Measurements from ENCODE around the gene IL21R. TPM values are rescaled to one million over a fixed set of nuclear protein-coding genes. Genes with fewer than 3 reads are reported as not detected.

The IL21R gene
- total and polyA plus RNA-seq, 2 donors (not counting 1 experiment from before 2014, with no cell fraction given), result 28.5 to 32.1 TPM

DNA sequence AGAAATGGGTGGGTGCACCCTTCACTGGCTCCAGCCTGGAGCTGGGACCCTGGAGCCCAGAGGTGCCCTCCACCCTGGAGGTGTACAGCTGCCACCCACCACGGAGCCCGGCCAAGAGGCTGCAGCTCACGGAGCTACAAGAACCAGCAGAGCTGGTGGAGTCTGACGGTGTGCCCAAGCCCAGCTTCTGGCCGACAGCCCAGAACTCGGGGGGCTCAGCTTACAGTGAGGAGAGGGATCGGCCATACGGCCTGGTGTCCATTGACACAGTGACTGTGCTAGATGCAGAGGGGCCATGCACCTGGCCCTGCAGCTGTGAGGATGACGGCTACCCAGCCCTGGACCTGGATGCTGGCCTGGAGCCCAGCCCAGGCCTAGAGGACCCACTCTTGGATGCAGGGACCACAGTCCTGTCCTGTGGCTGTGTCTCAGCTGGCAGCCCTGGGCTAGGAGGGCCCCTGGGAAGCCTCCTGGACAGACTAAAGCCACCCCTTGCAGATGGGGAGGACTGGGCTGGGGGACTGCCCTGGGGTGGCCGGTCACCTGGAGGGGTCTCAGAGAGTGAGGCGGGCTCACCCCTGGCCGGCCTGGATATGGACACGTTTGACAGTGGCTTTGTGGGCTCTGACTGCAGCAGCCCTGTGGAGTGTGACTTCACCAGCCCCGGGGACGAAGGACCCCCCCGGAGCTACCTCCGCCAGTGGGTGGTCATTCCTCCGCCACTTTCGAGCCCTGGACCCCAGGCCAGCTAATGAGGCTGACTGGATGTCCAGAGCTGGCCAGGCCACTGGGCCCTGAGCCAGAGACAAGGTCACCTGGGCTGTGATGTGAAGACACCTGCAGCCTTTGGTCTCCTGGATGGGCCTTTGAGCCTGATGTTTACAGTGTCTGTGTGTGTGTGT, 46.8 kb downstream of the IL21R start:
- ATAC-seq (ENCODE audit: low read depth), result no peak
- WGBS (ENCODE audit: insufficient coverage), result 94% methylated on average over 19 of the region's 19 CpGs
- Histone ChIP-seq H3K36me3 (replicated peaks in 1 of 2; ENCODE audit: control extremely low read depth in 1 of 2, control insufficient read depth in 1 of 2, extremely low read depth in 1 of 2, insufficient read depth in 2 of 2, low read length in 1 of 2) (peaks cover 23 to 53% of the 10 kb centered on the region in 2 experiments), H3K4me2 (replicated peaks; ENCODE audit: low read depth, low read length, poor library complexity, severe bottlenecking) (peak overlapping the region; percentile 64), H3K79me2 (ENCODE audit: control insufficient read depth, insufficient read depth, low read length) (peaks cover 12% of the 10 kb centered on the region), H3K27ac (ENCODE audit: low read length in 2 of 2) (peak overlapping the region; percentile 79 to 82), H3K9ac (ENCODE audit: low read length) (no peak overlapping the region), H2AFZ (ENCODE audit: insufficient read depth, low read depth, low read length, poor library complexity, severe bottlenecking) (no peak overlapping the region), H4K20me1 (ENCODE audit: control insufficient read depth, insufficient read depth, low read length, poor library complexity, severe bottlenecking) (peaks cover 9% of the 10 kb centered on the region), H3K4me3 (ENCODE audit: control extremely low read depth in 1 of 5, extremely low read depth in 1 of 5, insufficient read depth in 1 of 5, low read depth in 2 of 5, low read length in 4 of 5) (peak overlapping the region in 1 of 5 experiments; percentile 17), H3K27me3 (replicated peaks in 1 of 4; ENCODE audit: control extremely low read depth in 1 of 4, control insufficient read depth in 3 of 4, insufficient read depth in 4 of 4, low read length in 3 of 4) (no peaks in the 10 kb centered on the region), H3K9me3 (ENCODE audit: control extremely low read depth in 1 of 3, control insufficient read depth in 2 of 3, insufficient read depth in 1 of 3, low read length in 2 of 3) (peaks cover 0 to 34% (median 5%) of the 10 kb centered on the region in 3 donors), H3K4me1 (ENCODE audit: control insufficient read depth in 2 of 2, insufficient read depth in 2 of 2, low read length in 2 of 2) (peaks cover 56 to 75% of the 10 kb centered on the region in 2 donors)
- ChIA-PET POLR2A (interaction anchor here (0.5 to 2.3 kb wide), 3 partner anchors 21 to 82 kb away, joined by 3 to 16 read pairs (median 3); no protein-coding TSS in a partner anchor), CTCF (interaction anchor here (0.9 to 6.9 kb wide), 7 partner anchors 8 to 269 kb away, joined by 3 to 47 read pairs (median 7); no protein-coding TSS in a partner anchor)
- H3K9me3 Mint-ChIP-seq (ENCODE audit: insufficient read depth), result no peaks in the 10 kb centered on the region
- peak overlapping the region; percentile 98 for H3K27ac Mint-ChIP-seq
- H3K27me3 Mint-ChIP-seq, result no peaks in the 10 kb centered on the region
- peak overlapping the region; percentile 91 for H3K4me3 Mint-ChIP-seq
- DNase-seq, result no peak
- intact Hi-C loops (cut with micrococcal nuclease), result loop anchor here (1.0 kb wide), 1 partner anchor 22 kb away; no protein-coding TSS in a partner anchor
- H3K4me1 Mint-ChIP-seq, result peaks cover 72% of the 10 kb centered on the region
- TF ChIP-seq, protein P1, sequence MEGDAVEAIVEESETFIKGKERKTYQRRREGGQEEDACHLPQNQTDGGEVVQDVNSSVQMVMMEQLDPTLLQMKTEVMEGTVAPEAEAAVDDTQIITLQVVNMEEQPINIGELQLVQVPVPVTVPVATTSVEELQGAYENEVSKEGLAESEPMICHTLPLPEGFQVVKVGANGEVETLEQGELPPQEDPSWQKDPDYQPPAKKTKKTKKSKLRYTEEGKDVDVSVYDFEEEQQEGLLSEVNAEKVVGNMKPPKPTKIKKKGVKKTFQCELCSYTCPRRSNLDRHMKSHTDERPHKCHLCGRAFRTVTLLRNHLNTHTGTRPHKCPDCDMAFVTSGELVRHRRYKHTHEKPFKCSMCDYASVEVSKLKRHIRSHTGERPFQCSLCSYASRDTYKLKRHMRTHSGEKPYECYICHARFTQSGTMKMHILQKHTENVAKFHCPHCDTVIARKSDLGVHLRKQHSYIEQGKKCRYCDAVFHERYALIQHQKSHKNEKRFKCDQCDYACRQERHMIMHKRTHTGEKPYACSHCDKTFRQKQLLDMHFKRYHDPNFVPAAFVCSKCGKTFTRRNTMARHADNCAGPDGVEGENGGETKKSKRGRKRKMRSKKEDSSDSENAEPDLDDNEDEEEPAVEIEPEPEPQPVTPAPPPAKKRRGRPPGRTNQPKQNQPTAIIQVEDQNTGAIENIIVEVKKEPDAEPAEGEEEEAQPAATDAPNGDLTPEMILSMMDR (IDR thresholded peaks at IDR 0.05), result no peak
- no peak for TF ChIP-seq EZH2 (IDR thresholded peaks at IDR 0.05; ENCODE audit: borderline replicate concordance, insufficient read depth, low read depth, low read length, poor library complexity, severe bottlenecking)
